Neutrophil (primary cell): Measurements from ENCODE around the gene ZBTB21.

Experiments used
- H3K27ac ChIP-seq: fragments of 200-600 bp; sonication (generic); 2 replicates; pipeline ENCODE4 v1.5.1; 2016; ENCODE audit warnings: mild to moderate bottlenecking, moderate library complexity
- H3K27me3 ChIP-seq: fragments of 200-600 bp; sonication (generic); 2 replicates; pipeline ENCODE4 v1.6.0; 2016; ENCODE audit warnings: mild to moderate bottlenecking
- H3K36me3 ChIP-seq: fragments of 200-600 bp; sonication (generic); 2 replicates; pipeline ENCODE4 v1.5.1; 2017
- H3K4me1 ChIP-seq, 2 experiments: fragments of 200-600 bp in 1 of 2; sonication (generic) in 1 of 2; 1 replicate in 1 of 2; 2 replicates in 1 of 2; pipeline versions ENCODE4 v1.5.1 to v1.6.1; 2013 to 2016; ENCODE audit warnings: low read depth in 1 of 2, low read length in 1 of 2, mild to moderate bottlenecking in 1 of 2, moderate library complexity in 1 of 2; ENCODE audit not compliant: control insufficient read depth in 1 of 2, insufficient read depth in 1 of 2
- H3K4me3 ChIP-seq, 2 experiments: fragments of 200-600 bp in 1 of 2; sonication (generic) in 1 of 2; 1 replicate in 1 of 2; 2 replicates in 1 of 2; pipeline ENCODE4 v1.5.1; 2013 to 2016; ENCODE audit warnings: low read depth in 1 of 2, low read length in 1 of 2, mild to moderate bottlenecking in 1 of 2, moderate library complexity in 1 of 2
- H3K9me3 ChIP-seq: fragments of 200-600 bp; sonication (generic); 2 replicates; pipeline ENCODE4 v1.5.1; 2016
- CTCF ChIP-seq: fragments of 200-600 bp; sonication (generic); IDR thresholded peaks from 2 replicates; pipeline ENCODE4 v1.5.1; 2016; ENCODE audit warnings: antibody characterized with exemption

Gene ZBTB21

GRCh38 chr21:41970751-41971653 lies 39.2 kb downstream of the ZBTB21 start:
- Histone ChIP-seq H3K27me3 (no peaks in the 10 kb centered on the region), H3K4me3 (no peak overlapping the region), H3K9me3 (no peaks in the 10 kb centered on the region), H3K27ac (no peak overlapping the region), H3K36me3 (no peaks in the 10 kb centered on the region), H3K4me1 (no peaks in the 10 kb centered on the region)
- no peak for TF ChIP-seq CTCF

- H3K9me3 ChIP-seq: no peaks in the 10 kb centered on the region
- no peaks in the 10 kb centered on the region for H3K27me3 ChIP-seq
- no peak for TF ChIP-seq CTCF
- no peak overlapping the region for H3K4me3 ChIP-seq
- no peaks in the 10 kb centered on the region for H3K4me1 ChIP-seq
- no peak overlapping the region for H3K27ac ChIP-seq
- H3K36me3 ChIP-seq: no peaks in the 10 kb centered on the region
Measured at GRCh38 chr21:41970106-41970391, 40.1 kb downstream of the ZBTB21 start.

GRCh38 chr21:41967708-41968107 lies 42.5 kb downstream of the ZBTB21 start:
- H3K4me3 ChIP-seq: no peak overlapping the region
- H3K4me1 ChIP-seq: no peaks in the 10 kb centered on the region
- H3K9me3 ChIP-seq: no peaks in the 10 kb centered on the region
- no peaks in the 10 kb centered on the region for H3K36me3 ChIP-seq
- no peak for TF ChIP-seq CTCF
- no peaks in the 10 kb centered on the region for H3K27me3 ChIP-seq
- no peak overlapping the region for H3K27ac ChIP-seq

- Histone ChIP-seq H3K4me3 (no peak overlapping the region), H3K36me3 (no peaks in the 10 kb centered on the region), H3K9me3 (no peaks in the 10 kb centered on the region), H3K27me3 (no peaks in the 10 kb centered on the region), H3K27ac (no peak overlapping the region), H3K4me1 (no peaks in the 10 kb centered on the region)
- no peak for TF ChIP-seq CTCF
Measured at GRCh38 chr21:41966872-41967621, 43.1 kb downstream of the ZBTB21 start.

GRCh38 chr21:41966041-41966833 lies 43.9 kb downstream of the ZBTB21 start:
- peaks cover 5% of the 10 kb centered on the region for H3K27me3 ChIP-seq
- TF ChIP-seq CTCF: no peak

More at GRCh38 chr21:41966041-41966833, 43.9 kb downstream of the ZBTB21 start:
- Histone ChIP-seq H3K27ac (no peak overlapping the region), H3K4me3 (no peak overlapping the region), H3K36me3 (no peaks in the 10 kb centered on the region), H3K9me3 (no peaks in the 10 kb centered on the region), H3K4me1 (no peaks in the 10 kb centered on the region)
